Stimulated activated CD8-positive, alpha-beta memory T cell treated with anti-CD3 and anti-CD28 coated beads, Interleukin-7, amount 100 ng/mL, for 24 hours (primary cell): ENCODE measurements around the gene AMER1.

Experiments used
- DNase-seq: peaks from one replicate; pipeline ENCODE4 v3.0.0-alpha.2; 2020; ENCODE audit warnings: low read depth

The AMER1 gene

DNA sequence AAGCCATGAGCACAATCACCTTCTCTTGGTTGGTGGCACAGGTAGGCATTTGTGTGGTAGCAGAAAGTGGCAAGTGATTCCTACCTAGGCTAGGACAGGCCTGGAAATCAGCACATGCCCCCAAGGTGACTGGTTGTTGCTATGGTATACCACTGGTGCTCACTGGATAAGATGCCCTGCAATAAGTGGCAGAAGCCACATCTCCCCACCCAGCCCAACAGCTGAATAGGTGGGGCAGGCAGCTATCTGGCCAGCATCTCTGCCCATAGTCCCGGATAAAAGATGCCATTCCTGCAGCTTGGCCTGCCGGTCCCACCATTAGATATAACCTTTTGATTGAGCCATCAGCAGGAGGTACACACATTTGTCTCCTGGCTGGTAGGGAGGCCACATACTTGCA lies 21.1 kb downstream of the AMER1 start:
- no peak for DNase-seq

DNA sequence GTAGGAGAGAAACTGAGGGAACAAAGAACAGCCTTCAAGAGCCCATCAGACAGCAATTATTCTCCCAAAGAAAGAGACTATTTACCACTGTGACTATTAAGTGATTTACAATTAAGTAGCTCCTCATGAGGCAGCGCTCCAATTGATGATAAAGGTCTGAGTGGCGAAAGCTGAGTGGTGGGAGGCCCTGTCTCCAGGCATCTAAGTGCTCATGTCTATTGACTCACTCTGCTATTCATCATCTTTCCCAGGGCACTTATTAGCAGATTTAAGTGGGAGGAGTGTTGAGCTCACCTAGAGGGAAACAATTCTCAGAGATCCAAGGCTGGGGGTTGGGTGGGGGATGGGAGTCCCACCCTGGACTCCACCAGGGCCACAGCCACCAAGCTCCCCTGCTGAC lies 23.3 kb downstream of the AMER1 start:
- DNase-seq, result no peak

DNA sequence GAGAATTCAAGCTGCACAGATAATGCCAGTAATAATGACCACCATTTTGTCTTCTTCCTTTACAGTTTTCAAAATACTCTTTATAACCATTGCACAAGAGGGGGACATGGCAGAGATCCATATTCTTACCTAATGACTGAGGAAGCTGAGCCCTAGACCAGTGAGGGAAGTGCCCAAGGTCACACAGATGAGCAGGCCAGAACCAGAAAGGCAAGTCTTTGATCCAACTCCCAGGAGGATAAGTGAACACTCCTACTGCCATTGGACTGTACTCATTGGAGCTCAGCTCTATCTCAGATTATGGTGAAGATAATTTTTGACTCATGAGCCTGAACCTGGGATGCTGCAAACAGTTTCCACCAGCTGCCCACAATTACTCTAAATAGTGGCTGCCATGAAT lies 28.6 kb downstream of the AMER1 start:
- no peak for DNase-seq

DNA sequence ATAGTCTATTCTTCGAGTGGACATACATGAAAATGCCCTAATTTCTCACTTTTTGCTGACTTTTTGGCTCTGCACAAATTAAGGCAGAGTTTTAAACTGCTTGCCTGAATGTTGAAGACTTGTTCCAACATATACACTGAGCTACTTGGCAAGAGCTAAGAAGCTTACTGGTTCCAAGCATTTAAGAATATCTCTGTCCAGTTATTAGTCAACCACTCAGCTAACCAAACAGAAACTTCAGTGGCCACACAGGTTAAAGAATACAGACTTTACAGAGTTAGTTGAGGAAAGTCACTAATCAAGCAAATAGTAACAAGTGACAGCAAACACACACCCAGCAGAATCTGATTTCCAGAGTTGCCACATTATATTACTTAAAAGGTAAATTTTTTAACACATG lies 35.5 kb downstream of the AMER1 start:
- DNase-seq, result no peak

DNA sequence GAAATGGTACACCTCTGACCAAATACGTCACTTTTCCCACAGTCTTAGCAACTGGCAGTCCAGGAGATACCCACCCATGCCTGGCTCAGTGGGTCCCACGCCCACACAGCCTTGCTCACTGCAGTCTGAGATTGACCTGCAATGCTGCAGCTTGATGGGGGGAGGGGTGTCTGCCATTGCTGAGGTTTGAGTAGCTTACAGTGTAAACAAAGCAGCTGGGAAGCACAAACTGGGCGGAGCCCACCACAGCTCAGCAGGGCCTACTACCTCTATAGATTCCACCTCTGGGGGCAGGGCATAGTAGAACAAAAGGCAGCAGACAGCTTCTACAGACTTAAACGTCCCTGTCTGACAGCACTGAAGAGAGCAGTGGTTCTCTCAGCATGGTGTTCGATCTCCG lies 52.7 kb downstream of the AMER1 start:
- no peak for DNase-seq

DNA sequence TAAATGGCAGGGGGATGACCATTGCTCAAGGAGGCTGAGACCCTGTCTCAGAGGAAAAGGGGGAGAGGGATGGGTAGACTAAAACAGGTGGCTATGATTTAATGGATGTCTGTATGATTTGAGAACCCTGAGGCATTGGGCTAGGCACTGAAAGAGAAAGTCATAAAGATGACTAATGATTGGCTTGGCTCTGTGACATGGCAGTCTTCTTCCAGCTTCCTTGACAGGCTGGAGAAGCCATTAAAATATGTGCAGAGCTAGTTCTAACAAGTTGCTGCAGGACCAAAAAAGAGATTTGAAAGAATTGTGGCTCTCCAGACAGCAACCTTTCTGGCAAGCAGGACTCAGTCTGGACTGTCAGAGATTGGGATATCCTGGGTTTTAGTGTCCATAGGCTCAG lies 53.6 kb downstream of the AMER1 start:
- no peak for DNase-seq

DNA sequence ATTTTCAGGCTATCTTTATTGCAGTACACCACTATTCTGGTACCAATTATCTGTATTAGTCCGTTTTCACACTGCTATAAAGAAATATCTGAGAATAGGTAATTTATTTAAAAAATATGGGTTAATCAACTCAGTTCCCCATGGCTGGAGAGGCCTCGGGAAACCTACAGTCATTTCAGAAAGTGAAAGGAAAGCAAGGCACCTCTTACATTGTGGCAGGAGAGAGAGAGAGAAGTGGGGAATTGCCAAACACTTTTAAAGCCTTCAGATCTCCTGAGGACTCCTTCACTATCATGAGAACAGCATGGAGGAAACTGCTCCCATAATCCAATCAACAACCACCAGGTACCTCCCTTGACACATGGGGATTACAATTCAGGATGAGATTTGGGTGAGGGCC lies 54.7 kb downstream of the AMER1 start:
- DNase-seq, result no peak
